Nephron (organoid): ENCODE results near the gene RPL21.

Experiments
- H3K27ac Mint-ChIP-seq, 3 experiments: 2 replicates each; pipeline ENCODE4 v1.8.0; 2020; ENCODE audit warnings: mixed read lengths in 3 of 3, mild to moderate bottlenecking in 2 of 3, moderate library complexity in 1 of 3
- H3K27me3 Mint-ChIP-seq: 2 replicates; pipeline ENCODE4 v1.8.0; 2021; ENCODE audit warnings: low read depth, mild to moderate bottlenecking, moderate library complexity, mixed read lengths
- H3K36me3 Mint-ChIP-seq: 2 replicates; pipeline ENCODE4 v1.8.0; 2020; ENCODE audit warnings: low read depth, mixed read lengths
- H3K4me1 Mint-ChIP-seq: 2 replicates; pipeline ENCODE4 v1.8.0; 2020; ENCODE audit warnings: mixed read lengths
- H3K4me3 Mint-ChIP-seq, 3 experiments: 2 replicates each; pipeline ENCODE4 v1.8.0; 2020; ENCODE audit warnings: mild to moderate bottlenecking in 3 of 3, mixed read lengths in 3 of 3, moderate library complexity in 2 of 3
- H3K9me3 Mint-ChIP-seq: 2 replicates; pipeline ENCODE4 v1.8.0; 2020; ENCODE audit warnings: mixed read lengths
- TF ChIP-seq, protein P1 (sequence below), 3 experiments: fragments of 200-600 bp; sonication (generic); IDR thresholded peaks; one replicate each; pipeline ENCODE4 v1.5.0; 2021; ENCODE audit warnings: antibody characterized with exemption in 3 of 3; ENCODE audit not compliant: unreplicated experiment in 3 of 3

The RPL21 gene

DNA sequence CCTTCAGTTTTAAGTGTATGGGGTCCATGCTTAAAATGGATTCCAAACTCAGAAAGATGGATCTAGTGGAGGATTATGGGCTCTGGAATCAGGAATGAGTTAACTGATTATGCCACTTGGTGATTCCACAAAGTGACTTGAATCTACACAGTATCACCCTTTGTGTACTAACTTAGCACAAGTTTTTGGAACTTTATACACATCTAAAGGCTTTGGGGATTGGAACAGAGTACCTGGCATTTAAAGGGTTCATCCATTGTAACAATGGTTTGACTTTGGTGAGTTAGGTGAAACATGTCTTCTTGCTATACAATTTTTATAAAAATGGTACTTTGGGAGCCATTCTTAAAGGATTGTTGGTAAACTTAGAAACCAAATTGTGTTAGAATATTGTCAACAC, 1.1 kb downstream of the RPL21 start:
- Mint-ChIP-seq H3K4me1 (peaks cover 31% of the 10 kb centered on the region), H3K9me3 (no peaks in the 10 kb centered on the region), H3K4me3 (peak overlapping the region; percentile 93 to 100 (median 99)), H3K27me3 (no peaks in the 10 kb centered on the region), H3K27ac (peak overlapping the region; percentile 100), H3K36me3 (peaks cover 22% of the 10 kb centered on the region)
- TF ChIP-seq, protein P1, sequence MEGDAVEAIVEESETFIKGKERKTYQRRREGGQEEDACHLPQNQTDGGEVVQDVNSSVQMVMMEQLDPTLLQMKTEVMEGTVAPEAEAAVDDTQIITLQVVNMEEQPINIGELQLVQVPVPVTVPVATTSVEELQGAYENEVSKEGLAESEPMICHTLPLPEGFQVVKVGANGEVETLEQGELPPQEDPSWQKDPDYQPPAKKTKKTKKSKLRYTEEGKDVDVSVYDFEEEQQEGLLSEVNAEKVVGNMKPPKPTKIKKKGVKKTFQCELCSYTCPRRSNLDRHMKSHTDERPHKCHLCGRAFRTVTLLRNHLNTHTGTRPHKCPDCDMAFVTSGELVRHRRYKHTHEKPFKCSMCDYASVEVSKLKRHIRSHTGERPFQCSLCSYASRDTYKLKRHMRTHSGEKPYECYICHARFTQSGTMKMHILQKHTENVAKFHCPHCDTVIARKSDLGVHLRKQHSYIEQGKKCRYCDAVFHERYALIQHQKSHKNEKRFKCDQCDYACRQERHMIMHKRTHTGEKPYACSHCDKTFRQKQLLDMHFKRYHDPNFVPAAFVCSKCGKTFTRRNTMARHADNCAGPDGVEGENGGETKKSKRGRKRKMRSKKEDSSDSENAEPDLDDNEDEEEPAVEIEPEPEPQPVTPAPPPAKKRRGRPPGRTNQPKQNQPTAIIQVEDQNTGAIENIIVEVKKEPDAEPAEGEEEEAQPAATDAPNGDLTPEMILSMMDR (IDR thresholded peaks at IDR 0.05; ENCODE audit: unreplicated experiment in 3 of 3) = no peak

DNA sequence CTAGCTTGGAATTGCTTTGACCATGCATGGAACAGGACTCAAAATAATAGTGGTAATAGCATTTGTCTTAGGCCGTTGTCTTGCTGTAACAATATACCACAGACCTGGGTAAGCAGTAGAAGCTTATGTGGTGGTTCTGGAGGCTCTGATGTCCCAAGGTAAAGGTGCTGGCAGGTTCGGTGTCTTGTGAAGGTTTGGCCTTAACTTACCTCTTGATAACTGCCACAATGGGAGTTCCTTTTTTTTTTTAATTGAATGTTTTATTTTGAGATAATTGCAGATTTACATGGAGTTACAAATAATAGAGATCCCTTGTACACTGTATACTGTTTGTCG, 5.8 kb downstream of the RPL21 start:
- peaks cover 55% of the 10 kb centered on the region for H3K36me3 Mint-ChIP-seq
- H3K4me3 Mint-ChIP-seq = no peak overlapping the region
- H3K4me1 Mint-ChIP-seq = peaks cover 15% of the 10 kb centered on the region
- no peaks in the 10 kb centered on the region for H3K27me3 Mint-ChIP-seq
- no peak overlapping the region for H3K27ac Mint-ChIP-seq
- TF ChIP-seq, protein P1 (IDR thresholded peaks at IDR 0.05; ENCODE audit: unreplicated experiment in 3 of 3) = no peak
- no peaks in the 10 kb centered on the region for H3K9me3 Mint-ChIP-seq

DNA sequence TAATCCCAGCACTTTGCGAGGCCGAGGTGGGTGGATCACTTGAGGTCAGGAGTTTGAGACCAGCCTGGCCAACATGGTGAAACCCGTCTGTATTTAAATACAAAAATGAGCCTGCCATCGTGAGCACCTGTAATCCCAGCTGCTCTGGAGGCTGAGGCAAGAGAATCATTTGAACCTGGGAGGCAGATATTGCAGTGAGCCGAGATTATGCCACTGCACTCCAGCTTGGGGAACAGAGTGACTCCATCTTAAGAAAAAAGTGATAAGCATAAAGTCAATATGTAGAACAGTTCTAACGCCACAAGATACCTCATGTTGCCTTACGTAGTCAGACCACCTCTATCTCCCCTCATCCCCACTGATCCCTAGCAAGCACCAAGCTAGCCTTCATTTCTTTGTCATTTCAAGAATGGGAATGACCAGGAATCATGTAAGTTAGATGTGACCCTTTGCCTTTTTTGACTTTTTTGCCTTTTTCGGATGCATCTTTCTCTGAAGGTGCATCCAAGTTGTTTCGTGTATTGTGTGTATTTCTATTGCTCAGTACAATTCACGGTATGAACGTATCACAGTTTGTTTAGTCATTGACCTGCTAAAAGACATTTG, 6.4 kb downstream of the RPL21 start:
- TF ChIP-seq, protein P1 (IDR thresholded peaks at IDR 0.05; ENCODE audit: unreplicated experiment in 3 of 3) = no peak
- Mint-ChIP-seq H3K4me1 (peaks cover 13% of the 10 kb centered on the region), H3K36me3 (peaks cover 59% of the 10 kb centered on the region), H3K27ac (no peak overlapping the region), H3K9me3 (no peaks in the 10 kb centered on the region), H3K27me3 (no peaks in the 10 kb centered on the region), H3K4me3 (no peak overlapping the region)

DNA sequence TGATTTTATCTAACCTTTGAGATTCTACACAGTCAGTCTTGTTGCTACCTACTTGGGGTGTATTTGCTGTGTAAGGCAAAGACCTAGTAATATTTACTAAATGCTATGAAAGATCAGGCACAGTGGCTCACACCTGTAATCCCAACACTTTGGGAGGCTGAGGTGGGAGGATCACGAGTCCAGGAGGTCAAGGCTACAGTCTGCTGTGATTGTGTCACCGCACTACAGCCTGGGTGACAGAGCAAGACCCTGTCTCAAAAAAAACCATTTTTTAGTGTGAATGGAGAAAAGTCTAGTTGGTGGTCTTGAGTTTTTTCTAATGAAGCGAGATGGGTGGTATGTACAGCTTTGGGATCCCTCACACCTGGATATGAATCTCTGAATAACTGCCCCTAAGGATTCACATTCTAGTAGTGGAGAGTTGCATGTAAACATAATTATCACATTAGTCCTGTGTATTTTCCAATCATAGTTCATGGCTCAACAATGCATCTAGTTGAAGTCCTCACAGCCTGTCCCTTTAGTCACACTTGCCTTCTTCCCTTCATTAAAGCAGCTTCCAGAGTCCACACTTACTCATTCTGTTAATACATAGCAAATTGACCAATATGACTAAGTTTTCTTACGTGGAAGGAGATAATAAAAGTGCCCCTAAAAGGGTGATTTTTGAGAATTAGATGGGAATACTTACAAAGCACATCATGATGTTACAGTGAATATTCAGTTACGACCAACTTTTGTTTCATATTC, 7.5 kb downstream of the RPL21 start:
- Mint-ChIP-seq H3K4me1 (peaks cover 8% of the 10 kb centered on the region), H3K36me3 (peaks cover 56% of the 10 kb centered on the region), H3K9me3 (no peaks in the 10 kb centered on the region), H3K4me3 (no peak overlapping the region), H3K27ac (no peak overlapping the region), H3K27me3 (no peaks in the 10 kb centered on the region)
- TF ChIP-seq, protein P1 (IDR thresholded peaks at IDR 0.05; ENCODE audit: unreplicated experiment in 3 of 3) = no peak

DNA sequence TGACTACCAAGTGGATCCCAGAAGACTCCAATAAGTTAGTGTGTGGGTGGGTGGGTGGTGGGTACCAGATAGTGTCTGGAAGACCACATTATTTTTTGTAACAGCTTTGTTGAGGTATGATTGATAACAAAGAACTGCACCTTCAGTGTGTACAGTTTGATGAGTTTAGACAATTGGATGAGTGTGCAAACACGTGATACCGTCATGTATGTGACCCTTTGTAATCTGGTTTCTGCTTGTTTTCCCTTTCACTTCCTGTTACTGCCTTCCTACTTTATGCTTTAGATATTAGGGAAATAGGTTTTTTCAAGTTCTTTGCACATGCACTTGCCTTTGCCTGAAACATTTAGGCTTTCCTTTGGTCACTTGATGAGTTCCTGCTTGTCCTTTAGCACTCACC, 8.5 kb downstream of the RPL21 start:
- TF ChIP-seq, protein P1 (IDR thresholded peaks at IDR 0.05; ENCODE audit: unreplicated experiment in 3 of 3) = no peak
- H3K4me1 Mint-ChIP-seq = peaks cover 14% of the 10 kb centered on the region
- H3K27ac Mint-ChIP-seq = peak overlapping the region in 1 of 3 experiments; percentile 58
- H3K36me3 Mint-ChIP-seq = peaks cover 56% of the 10 kb centered on the region
- H3K9me3 Mint-ChIP-seq = no peaks in the 10 kb centered on the region
- H3K4me3 Mint-ChIP-seq = no peak overlapping the region
- no peaks in the 10 kb centered on the region for H3K27me3 Mint-ChIP-seq

DNA sequence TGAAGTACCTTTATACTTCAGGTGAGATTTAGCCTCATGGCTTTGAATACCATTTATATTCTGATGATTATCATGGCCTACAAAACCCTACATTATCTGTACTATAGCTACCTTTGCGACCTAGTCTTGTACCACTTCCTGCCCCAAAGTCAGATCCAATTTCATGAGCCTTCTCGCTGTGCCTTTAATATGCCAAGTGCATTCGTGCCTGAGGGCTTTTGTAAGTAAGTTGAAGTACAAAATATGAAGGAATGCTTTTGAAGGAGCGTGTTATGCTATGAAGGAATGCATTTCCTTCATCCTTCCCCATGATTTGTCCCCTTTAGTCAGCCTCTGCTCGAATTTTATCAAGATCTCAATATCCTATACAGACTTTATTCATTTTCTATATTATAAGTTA, 10.0 kb downstream of the RPL21 start:
- Mint-ChIP-seq H3K4me1 (peaks cover 19% of the 10 kb centered on the region), H3K36me3 (peaks cover 54% of the 10 kb centered on the region), H3K27me3 (no peaks in the 10 kb centered on the region), H3K4me3 (no peak overlapping the region), H3K27ac (peak overlapping the region in 1 of 3 experiments; percentile 4), H3K9me3 (no peaks in the 10 kb centered on the region)
- TF ChIP-seq, protein P1 (IDR thresholded peaks at IDR 0.05; ENCODE audit: unreplicated experiment in 3 of 3) = no peak
